Measurements from ENCODE around the gene CSF1. TPM values are rescaled to one million over a fixed set of nuclear protein-coding genes. Genes with fewer than 3 reads are reported as not detected.

CSF1 gene
- total and polyA plus RNA-seq, 12 donors = 6.3 to 26.2 (median 13.0) TPM

GRCh38 chr1:109897259-109897955 is 13.2 kb upstream of the CSF1 start:
- no peak for TF ChIP-seq CTCF (IDR thresholded peaks at IDR 0.05)
- 75 to 79% methylated on average over 7 of the region's 7 CpGs for WGBS, 2 donors
- H3K36me3 ChIP-seq = no peaks in the 10 kb centered on the region
- H3K9me3 ChIP-seq = no peaks in the 10 kb centered on the region
- peaks cover 2 to 91% (median 62%) of the 10 kb centered on the region in 9 donors for H3K4me1 ChIP-seq
- ATAC-seq = no peak
- DNase-seq = no peak
- intact Hi-C loops (cut with DNase I) = loop anchor here in 1 of 10 donors (5.0 kb wide), 1 partner anchor 45 kb away; no protein-coding TSS in a partner anchor
- peak overlapping the region in 8 of 10 donors; percentile 28 to 85 (median 72) for H3K27ac ChIP-seq
- no peak overlapping the region for H3K4me3 ChIP-seq
- no peaks in the 10 kb centered on the region for H3K27me3 ChIP-seq

GRCh38 chr1:109898842-109899241 is 11.8 kb upstream of the CSF1 start:
- no peak for TF ChIP-seq CTCF (IDR thresholded peaks at IDR 0.05)
- intact Hi-C loops (cut with DNase I) = loop anchor here in 1 of 10 donors (5.0 kb wide), 1 partner anchor 47 kb away; no protein-coding TSS in a partner anchor

GRCh38 chr1:109901141-109901523 is 9.5 kb upstream of the CSF1 start:
- DNase-seq (no peak), ATAC-seq (no peak)
- Histone ChIP-seq H3K4me3 (no peak overlapping the region), H3K27ac (no peak overlapping the region), H3K27me3 (no peaks in the 10 kb centered on the region), H3K36me3 (no peaks in the 10 kb centered on the region), H3K4me1 (peaks cover 0 to 74% (median 38%) of the 10 kb centered on the region in 9 donors), H3K9me3 (no peaks in the 10 kb centered on the region)
- 92 to 100% methylated on average over 2 of the region's 2 CpGs for WGBS, 2 donors
- intact Hi-C loops (cut with DNase I) = loop anchor here in 1 of 10 donors (5.0 kb wide), 1 partner anchor 84 kb away; no protein-coding TSS in a partner anchor
- no peak for TF ChIP-seq CTCF (IDR thresholded peaks at IDR 0.05)

More at GRCh38 chr1:109898842-109899241, 11.8 kb upstream of the CSF1 start:
- peak overlapping the region in 8 of 10 donors; percentile 32 to 71 (median 65) for H3K27ac ChIP-seq
- H3K4me1 ChIP-seq = peaks cover 0 to 91% (median 59%) of the 10 kb centered on the region in 9 donors
- 65 to 77% methylated on average over 2 of the region's 2 CpGs for WGBS, 2 donors
- ATAC-seq (peak in 6 of 8 donors; percentile 16 to 80 (median 58)), DNase-seq (no peak)
- no peaks in the 10 kb centered on the region for H3K9me3 ChIP-seq
- H3K27me3 ChIP-seq = no peaks in the 10 kb centered on the region
- no peaks in the 10 kb centered on the region for H3K36me3 ChIP-seq
- H3K4me3 ChIP-seq = no peak overlapping the region

GRCh38 chr1:109901524-109902145 is 9.0 kb upstream of the CSF1 start:
- DNase-seq (peak in 1 of 2 donors; percentile 41), ATAC-seq (peak in 5 of 8 donors; percentile 32 to 60 (median 47))
- no peaks in the 10 kb centered on the region for H3K36me3 ChIP-seq
- no peak overlapping the region for H3K4me3 ChIP-seq
- no peak for TF ChIP-seq CTCF (IDR thresholded peaks at IDR 0.05)
- H3K27me3 ChIP-seq = no peaks in the 10 kb centered on the region
- 87 to 90% methylated on average over 4 of the region's 4 CpGs for WGBS, 2 donors
- intact Hi-C loops (cut with DNase I) = loop anchor here in 1 of 10 donors (5.0 kb wide), 1 partner anchor 84 kb away; no protein-coding TSS in a partner anchor
- H3K4me1 ChIP-seq = peaks cover 0 to 74% (median 33%) of the 10 kb centered on the region in 9 donors
- H3K27ac ChIP-seq = no peak overlapping the region
- H3K9me3 ChIP-seq = no peaks in the 10 kb centered on the region
